HG03025 (cell line): ENCODE data around the gene ZPBP.
A peak's percentile ranks its signal among the peaks of the same experiment; 100 is the strongest.

Experiments
- ATAC-seq: cut with Tn5 transposase; IDR thresholded peaks from one replicate; pipeline ENCODE4 v1.9.1; 2021; ENCODE audit warnings: mild to moderate bottlenecking, moderate library complexity; ENCODE audit not compliant: unreplicated experiment, low FRiP score

The ZPBP gene, protein sequence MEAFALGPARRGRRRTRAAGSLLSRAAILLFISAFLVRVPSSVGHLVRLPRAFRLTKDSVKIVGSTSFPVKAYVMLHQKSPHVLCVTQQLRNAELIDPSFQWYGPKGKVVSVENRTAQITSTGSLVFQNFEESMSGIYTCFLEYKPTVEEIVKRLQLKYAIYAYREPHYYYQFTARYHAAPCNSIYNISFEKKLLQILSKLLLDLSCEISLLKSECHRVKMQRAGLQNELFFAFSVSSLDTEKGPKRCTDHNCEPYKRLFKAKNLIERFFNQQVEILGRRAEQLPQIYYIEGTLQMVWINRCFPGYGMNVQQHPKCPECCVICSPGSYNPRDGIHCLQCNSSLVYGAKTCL

GRCh38 chr7:50092579-50093491, at the start of gene ZPBP:
ZPBP (minus strand) TSS chr7:50093246; CDS start chr7:50093194, 52 bp downstream.
- peak; percentile 78 for ATAC-seq

DNA sequence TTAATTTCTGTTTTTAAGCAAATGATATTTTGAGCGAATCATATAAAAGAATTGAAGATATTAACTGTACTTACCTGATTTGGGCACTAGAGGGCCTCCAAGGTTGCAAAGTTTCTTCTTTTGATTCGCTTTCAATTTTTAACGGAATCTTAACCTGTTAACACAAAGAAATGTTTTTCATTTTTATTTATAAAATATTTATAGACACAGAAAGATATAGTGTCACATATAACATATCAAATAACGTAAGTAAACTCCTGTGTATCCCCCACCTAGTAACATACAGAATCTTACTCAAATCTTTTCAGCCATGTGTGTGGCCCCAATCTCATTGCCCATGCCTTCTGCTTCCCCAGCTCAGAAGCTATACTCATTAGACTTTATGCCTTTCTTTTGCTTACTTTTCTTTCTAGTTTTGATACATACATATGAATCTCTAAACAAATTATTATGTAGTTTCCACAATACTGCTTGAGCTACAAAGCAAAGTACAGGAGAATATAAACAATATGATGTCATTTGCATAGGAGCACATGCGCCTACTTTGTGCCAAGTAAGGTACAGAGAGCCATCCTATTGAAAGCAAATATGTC, 49.5 kb upstream of the ZPBP start:
- no peak for ATAC-seq

- no peak for ATAC-seq
These were observed 48.8 kb upstream of the ZPBP start for GRCh38 chr7:50141854-50142253.

- ATAC-seq: no peak
These were observed 48.1 kb upstream of the ZPBP start for GRCh38 chr7:50141131-50141530.

- ATAC-seq: no peak
These were observed 47.6 kb upstream of the ZPBP start for GRCh38 chr7:50140688-50141087.

DNA sequence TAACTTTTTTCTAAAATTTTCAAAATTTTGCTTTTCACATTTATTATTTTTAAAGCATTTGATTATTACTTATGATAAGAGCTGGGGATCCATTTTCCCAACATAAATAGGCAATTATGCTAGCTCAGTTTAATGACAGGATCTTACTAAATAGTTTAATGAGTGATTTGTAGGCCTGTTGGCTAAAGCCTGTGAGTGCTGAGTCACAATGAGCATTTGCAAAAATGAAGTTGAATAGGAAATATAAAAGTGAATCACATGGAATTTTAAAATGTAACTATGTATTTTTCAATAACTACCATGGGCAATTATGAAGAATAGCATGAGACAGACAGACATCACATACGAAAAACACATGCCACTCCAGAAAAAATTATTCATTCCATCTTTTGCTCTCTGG, 45.1 kb upstream of the ZPBP start:
- ATAC-seq: no peak

GRCh38 chr7:50125766-50126165, 32.7 kb upstream of the ZPBP start:
- no peak for ATAC-seq

DNA sequence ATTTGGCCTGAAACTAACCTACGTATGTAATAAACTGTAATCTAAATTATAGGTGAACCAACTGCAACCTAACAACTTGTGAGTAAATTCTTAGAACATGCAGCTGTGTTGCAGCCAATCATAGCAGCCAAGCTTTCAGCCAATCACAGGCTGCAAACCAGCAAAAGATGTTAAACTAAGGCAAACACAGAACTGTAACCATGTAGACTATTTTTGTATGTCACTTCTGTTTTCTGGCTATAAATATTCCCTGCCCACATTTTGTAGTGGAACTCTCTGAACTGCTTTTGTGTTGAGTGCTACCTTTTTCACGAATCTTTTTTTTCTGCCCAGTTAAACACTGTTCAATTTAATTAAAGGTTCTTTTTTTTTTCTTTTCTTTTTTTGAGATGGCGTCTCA, 28.2 kb upstream of the ZPBP start:
- peak; percentile 90 for ATAC-seq

DNA sequence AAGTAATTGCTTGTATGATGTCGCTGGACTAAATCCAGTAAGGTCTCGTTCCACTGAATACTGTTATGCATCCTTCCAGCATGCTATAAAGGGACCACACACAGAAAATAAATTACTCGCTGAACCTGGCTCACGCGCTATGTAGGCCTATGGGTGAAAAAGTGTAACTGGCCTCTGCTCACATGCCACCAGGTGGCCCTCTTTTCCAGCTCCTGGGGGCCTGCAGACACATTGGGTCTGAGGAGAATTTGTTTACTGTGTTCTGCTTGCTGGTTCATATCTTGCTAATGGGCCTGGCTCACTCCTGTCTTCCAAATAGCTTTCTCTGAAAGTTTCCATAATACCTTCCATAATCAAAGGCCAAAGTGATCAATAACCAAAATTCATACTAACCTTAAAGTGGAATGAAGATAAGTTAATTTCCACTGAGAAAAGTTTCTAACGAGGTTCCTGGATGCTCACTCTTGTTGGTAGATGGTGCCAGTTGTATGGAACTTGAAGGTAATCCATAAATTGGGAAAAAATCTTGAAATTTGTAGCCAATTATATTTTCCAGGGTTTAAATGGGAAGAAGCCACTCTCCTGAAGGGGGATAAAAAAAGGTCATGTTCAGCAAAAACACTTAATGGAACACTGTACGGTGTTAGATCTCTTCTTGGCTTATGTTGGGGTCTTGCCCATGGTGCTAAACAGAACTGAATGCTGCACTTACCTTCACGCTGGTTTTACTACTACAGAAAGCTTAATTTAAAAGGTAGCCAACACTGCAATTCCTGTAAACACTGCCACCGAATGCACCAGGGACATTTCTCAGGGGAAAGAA, 27.0 kb upstream of the ZPBP start:
- peak; percentile 73 for ATAC-seq

- ATAC-seq: no peak
These were observed 19.2 kb upstream of the ZPBP start for GRCh38 chr7:50112250-50112649.

DNA sequence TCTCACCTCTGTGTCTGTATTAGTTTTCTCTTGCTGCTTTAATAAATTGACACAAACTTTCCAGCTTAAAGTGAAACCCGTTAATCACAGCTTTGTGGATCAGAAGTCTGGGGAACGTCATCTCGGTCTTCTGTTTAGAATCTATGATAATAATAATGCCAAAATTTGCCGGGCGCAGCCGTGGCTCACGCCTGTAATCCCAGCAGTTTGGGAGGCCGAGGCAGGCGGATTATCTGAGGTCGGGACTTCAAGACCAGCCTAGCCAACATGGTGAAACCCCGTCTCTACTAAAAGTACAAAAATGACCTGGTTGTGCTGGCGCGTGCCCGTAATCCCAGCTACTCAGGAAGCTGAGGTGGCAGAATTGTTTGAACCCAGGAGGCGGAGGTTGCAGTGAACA, 8.8 kb upstream of the ZPBP start:
- no peak for ATAC-seq

GRCh38 chr7:50095634-50096033, 2.6 kb upstream of the ZPBP start:
- ATAC-seq: no peak

DNA sequence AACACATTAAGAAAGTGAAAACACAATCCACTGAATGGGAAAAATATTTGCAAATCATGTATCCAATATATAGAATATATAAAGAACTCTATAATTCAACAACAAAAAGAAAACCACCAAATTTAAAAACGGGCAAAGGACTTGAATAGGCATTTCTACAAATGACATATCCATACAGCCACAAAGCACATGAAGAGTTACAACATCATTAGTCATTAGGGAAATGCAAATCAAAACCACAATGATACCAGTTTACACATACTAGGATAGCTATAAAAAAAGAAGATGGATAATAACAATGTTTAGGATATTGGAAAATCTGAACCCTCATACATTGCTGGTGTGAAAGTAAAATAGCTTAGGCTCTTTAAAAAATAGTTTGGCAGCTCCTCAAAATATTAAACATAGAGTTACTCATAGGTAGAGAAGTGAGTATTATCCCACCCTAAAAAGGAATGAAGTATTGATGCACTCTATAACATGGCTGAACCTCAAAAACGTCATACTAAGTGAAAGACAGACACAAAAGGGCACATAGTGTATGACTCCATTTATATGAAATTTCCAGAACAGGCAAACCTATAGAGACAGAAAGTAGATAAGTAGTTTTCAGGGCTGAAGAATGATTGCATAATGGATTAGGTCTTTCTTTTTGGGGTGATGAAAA, 4.5 kb downstream of the ZPBP start:
- no peak for ATAC-seq

- ATAC-seq: no peak
These were observed 7.7 kb downstream of the ZPBP start for GRCh38 chr7:50085344-50085743.

GRCh38 chr7:50073093-50073492, 20.0 kb downstream of the ZPBP start:
- ATAC-seq: no peak

DNA sequence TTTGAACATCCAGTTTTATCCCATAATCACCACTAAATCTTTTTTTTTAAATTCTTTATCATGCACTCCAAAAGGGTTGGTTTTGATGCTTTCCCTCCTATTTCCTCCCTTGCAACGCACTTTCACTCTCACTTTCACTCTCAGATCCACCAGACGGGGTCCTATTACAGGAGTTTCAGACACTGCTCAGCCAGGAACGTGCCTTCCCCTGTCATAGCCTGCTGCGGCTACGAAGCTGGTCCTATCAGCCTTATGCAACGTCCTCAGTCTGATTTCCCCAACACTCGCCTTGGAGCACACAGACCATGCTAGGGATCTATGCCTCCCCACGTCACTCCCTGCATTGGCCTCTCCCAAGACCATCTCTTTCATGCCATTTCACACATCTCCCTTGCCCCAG, 23.4 kb downstream of the ZPBP start:
- peak; percentile 51 for ATAC-seq

- no peak for ATAC-seq
These were observed 24.0 kb downstream of the ZPBP start for GRCh38 chr7:50068850-50069551.

DNA sequence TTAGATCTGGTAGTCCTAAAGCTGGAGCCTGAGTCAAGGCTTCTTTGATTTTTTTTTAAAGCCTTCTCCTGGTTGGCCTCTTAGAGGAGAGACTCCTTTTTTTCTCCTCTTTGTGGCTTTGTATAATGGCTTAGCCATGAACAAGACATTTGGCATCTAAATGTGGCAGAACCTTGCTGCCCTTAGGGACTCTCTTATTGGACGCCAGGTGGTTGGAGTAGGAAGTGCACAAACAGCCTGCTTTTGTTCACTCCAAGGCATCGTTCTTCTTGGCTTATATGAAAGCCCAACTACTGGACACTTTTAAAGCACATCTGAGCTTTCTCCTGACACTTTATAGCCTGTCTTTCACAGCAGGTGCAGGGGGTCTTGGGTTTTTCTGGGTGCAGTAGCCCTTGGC, 25.0 kb downstream of the ZPBP start:
- ATAC-seq: no peak

DNA sequence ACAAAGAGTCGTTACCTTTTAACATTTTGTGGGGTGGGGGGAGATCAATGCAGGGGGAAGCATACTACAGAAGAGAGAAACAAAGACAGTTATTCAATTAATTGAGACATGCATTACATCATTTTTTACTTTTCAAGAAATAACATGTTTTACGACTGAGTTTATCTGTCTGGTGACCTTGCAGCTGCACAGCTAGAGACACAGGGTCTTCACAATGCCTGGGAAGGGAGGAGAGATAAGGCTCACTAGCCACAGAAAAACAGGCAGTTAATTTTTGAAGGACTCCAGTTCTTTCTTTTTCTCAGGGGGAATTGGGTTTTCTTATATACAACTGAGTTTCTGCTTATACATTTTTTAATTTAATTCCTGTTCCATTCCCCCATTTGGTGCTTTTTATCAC, 30.1 kb downstream of the ZPBP start:
- ATAC-seq: no peak
